ENCODE results near the gene CACNA1D.
A peak's percentile ranks its signal among the peaks of the same experiment; 100 is the strongest.

The CACNA1D gene

DNA sequence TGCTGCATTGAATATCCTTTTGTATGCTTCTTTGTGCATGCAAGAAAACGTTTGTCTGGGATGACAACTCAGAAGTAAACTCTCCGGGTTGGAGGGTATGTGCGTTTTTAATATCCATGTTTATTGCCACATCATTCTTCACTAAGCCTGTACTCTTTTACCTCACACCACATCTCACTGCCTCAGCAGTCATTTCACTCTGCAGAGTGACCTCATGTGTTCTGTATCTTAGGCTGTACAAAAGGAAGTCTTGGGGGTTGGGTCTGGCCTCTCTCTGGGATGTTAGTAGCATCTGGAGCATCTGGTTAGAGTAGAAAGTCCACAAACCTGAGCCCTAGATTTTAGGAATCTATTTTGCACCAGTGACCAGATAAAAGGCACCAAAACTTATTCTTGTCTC, 16.1 kb downstream of the CACNA1D start:
- ChIA-PET POLR2A (no interaction called here), CTCF (no interaction called here)
- no peak for DNase-seq (ENCODE audit: extremely low spot score)
- TF ChIP-seq, protein P1, sequence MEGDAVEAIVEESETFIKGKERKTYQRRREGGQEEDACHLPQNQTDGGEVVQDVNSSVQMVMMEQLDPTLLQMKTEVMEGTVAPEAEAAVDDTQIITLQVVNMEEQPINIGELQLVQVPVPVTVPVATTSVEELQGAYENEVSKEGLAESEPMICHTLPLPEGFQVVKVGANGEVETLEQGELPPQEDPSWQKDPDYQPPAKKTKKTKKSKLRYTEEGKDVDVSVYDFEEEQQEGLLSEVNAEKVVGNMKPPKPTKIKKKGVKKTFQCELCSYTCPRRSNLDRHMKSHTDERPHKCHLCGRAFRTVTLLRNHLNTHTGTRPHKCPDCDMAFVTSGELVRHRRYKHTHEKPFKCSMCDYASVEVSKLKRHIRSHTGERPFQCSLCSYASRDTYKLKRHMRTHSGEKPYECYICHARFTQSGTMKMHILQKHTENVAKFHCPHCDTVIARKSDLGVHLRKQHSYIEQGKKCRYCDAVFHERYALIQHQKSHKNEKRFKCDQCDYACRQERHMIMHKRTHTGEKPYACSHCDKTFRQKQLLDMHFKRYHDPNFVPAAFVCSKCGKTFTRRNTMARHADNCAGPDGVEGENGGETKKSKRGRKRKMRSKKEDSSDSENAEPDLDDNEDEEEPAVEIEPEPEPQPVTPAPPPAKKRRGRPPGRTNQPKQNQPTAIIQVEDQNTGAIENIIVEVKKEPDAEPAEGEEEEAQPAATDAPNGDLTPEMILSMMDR (IDR thresholded peaks at IDR 0.05; ENCODE audit: control extremely low read depth, extremely low read depth, low read depth, missing control alignments) = no peak

DNA sequence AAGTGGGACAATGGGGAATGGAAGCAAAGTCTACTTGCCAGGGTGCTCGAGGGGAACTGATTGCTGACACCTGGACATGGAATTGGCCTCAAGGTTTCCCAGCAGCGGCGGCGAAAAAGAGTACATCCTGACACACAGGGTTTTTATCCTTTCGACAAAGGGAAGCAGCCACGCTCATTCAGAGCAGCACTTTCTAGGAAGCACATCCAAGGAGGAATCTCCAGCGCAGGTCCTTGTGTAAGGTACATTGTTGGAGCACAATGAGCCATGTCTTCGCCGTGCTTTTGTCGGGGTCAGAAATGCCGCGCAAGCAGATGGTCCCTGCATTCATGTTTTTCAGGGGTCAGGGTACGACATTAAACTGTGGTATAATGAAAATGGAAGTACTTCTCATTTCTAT, 16.8 kb downstream of the CACNA1D start:
- ChIA-PET POLR2A (no interaction called here), CTCF (no interaction called here)
- TF ChIP-seq, protein P1 (IDR thresholded peaks at IDR 0.05; ENCODE audit: control extremely low read depth, extremely low read depth, low read depth, missing control alignments) = no peak
- DNase-seq (ENCODE audit: extremely low spot score) = no peak

DNA sequence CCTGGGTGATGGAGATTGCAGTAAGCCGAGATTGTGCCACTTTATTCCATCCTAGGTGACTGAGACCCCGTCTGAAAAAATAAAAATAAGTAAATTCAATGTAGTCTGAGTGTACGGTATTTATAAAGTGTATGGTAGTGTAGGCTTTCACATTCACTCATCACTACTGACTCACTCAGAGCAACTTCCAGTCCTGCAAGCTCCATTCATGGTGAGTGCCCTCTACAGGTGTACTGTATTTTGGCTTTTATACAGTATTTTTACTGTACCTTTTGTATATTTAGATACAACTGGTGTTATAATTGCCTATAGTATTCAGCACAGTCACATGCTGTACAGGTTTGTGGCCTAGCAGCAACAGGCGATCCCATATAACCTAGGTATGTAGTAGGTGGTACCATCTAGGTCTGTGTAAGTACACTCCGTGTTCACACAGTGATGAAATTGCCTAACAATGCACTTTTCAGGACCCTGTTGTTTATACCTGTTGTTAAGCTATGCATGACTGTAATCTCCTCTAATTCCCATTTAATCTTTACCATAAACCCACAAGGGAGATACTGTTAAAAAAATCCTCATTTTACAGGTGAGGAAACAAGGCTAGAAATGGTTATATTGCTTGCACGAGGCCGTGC, 19.3 kb downstream of the CACNA1D start:
- no peak for DNase-seq (ENCODE audit: extremely low spot score)
- POLR2A ChIA-PET = no interaction called here
- CTCF ChIA-PET = interaction anchor here (1.0 to 1.8 kb wide), 5 partner anchors 8 to 13 kb away, joined by 3 to 8 read pairs (median 4); no protein-coding TSS in a partner anchor
- TF ChIP-seq, protein P1 (IDR thresholded peaks at IDR 0.05; ENCODE audit: control extremely low read depth, extremely low read depth, low read depth, missing control alignments) = peak; percentile 19

DNA sequence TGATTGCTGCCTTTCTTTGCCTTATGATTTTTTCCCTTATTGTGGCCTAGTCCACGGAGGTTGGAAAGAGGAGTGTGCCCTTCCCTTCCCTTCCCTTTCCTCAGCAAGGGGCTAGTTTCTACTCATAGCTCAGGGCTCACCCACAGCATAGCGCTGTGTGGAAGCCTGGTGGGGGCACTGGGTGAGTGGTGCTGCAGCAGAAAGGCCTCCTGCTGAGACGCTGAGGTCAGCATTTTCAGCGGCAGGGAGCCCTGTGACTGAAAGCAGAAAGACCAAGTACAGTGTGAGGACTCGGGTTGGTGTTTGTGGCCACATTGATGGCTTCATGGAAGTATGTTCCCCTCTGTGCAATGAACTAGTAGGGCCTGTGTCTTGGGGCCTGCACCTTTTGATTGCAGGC, 21.9 kb downstream of the CACNA1D start:
- CTCF ChIA-PET = interaction anchor here (2.0 kb wide), 1 partner anchor 20 kb away, joined by 6 read pairs; no protein-coding TSS in a partner anchor
- DNase-seq (ENCODE audit: extremely low spot score) = no peak
- TF ChIP-seq, protein P1 (IDR thresholded peaks at IDR 0.05; ENCODE audit: control extremely low read depth, extremely low read depth, low read depth, missing control alignments) = no peak
- POLR2A ChIA-PET = no interaction called here

DNA sequence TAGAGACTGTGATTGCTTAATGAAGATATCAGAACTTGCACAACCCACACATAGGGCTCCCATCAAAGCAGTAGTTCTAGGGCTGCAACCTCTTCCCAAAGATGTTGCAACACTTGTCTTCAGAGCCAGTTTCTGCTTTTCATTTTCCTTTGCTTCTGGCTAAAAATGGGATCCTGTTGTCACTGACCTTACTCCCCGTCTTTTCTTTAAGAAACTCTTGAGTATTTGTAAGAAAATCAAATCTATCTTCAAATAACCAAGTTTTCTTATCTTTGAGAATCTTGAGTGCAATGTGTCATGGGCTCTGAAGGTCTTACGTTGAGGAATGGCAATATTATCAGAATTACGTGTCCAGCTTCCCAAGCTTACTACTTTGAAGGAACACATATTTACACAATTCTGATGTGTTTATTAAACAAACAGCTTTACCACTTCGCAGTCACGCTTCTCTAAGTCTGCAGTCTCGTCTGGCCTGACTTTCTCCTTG, 24.1 kb downstream of the CACNA1D start:
- CTCF ChIA-PET = interaction anchor here (1.0 kb wide), 1 partner anchor 133 kb away, joined by 3 read pairs; no protein-coding TSS in a partner anchor
- TF ChIP-seq, protein P1 (IDR thresholded peaks at IDR 0.05; ENCODE audit: control extremely low read depth, extremely low read depth, low read depth, missing control alignments) = no peak
- POLR2A ChIA-PET = no interaction called here
- DNase-seq (ENCODE audit: extremely low spot score) = no peak

DNA sequence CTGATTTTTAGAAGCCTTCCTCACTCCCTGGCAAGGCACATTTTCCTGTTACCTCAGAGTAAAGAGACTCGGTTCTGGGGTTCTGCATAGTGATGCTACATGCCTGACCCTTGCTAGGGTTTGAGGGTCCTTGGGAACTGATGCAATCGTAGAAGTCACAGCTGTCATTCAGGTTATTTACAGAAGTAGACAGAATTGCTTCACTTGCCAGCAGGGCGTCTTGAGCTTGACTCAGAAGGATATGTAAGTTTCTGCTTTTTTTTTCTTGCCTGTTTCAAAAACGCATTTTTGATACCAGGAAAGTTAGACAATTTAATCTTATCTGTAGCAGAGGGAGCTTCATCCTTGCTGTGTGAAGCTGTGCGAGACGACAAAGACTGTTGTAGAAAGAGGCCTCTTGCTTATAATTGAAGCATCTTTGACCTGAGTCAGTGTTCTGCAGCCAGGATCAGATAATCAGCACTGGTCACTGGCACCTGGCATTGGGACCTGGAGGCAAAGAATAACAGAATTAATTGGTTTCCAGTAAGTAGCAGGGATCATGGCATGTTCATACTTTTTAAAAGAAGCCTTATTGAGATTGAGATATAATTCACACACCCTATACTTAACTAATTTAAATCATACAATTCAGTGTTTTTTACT, 24.8 kb downstream of the CACNA1D start:
- DNase-seq (ENCODE audit: extremely low spot score) = no peak
- CTCF ChIA-PET = interaction anchor here (1.0 to 1.6 kb wide), 2 partner anchors 16 to 132 kb away, joined by 3 to 6 read pairs; no protein-coding TSS in a partner anchor
- TF ChIP-seq, protein P1 (IDR thresholded peaks at IDR 0.05; ENCODE audit: control extremely low read depth, extremely low read depth, low read depth, missing control alignments) = no peak
- POLR2A ChIA-PET = no interaction called here

All from GM10248 (cell line).